GM19467 (cell line): Measurements from ENCODE around the gene FSHB.
A peak's percentile ranks its signal among the peaks of the same experiment; 100 is the strongest.
"Not testable (repeated sequence)": the region's sequence is repeated elsewhere in the genome, so short reads cannot be mapped to it uniquely, and the experiment has no call there.

Experiments
- ATAC-seq: cut with Tn5 transposase; IDR thresholded peaks from one replicate; pipeline ENCODE4 v1.9.1; 2021; ENCODE audit warnings: mild to moderate bottlenecking, moderate library complexity; ENCODE audit not compliant: unreplicated experiment

FSHB gene

DNA sequence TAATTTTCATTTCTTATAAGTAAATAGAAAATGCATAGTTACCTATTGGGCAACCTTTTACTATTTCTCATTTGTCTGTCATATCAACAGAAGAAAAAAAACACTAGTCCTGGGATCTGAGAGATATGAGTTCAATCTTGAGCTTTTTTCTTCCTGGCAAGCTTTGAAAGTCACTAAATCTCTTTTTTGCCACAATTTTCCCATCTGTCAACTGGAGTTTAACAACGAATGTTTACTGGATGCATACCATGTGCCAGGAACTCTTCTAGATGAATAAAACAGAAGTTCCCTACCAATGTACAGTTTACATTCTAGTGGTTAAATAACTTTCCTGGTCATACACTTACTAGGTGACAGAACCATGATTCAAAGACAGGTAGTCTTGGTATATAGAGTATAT lies 31.0 kb downstream of the FSHB start:
- ATAC-seq, result no peak

GRCh38 chr11:30268638-30269037 lies 37.8 kb downstream of the FSHB start:
- ATAC-seq, result not testable (repeated sequence)

DNA sequence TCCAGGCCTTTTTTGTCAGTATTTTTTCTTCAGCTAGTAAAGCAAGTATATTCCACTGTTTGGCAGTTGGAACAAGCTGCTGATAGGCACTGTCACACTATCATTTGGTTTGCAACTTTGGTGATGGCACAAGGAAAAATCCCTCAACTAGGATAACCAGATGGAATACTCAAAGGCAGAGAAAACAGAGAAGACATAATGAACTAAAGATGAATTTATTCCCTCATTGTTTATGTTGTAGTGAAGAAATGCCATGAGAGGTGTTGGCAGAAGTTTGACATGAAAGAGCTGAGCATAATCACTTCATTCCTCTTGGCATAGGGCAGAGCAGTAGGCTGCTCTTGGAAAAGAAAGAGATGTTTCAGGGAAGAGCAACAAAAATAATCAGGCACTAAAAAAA lies 39.9 kb downstream of the FSHB start:
- no peak for ATAC-seq

DNA sequence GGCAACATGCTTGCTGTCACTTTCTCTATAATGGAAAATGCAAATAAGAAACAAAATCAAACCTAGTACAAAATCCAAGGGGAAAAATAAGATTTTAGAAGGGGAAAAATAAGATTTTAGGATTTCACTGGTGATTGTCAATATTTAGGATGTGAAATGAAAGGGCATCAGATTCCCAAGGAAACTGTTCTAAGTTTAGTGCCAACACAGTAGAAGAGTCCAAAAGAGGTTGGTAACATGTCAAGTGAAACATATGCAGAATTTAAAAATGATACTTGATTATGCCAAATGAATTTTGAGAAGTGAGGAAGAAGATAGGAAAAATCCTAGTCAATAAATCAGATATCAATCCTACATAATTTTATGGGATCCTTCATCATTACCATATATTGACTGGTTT lies 46.4 kb downstream of the FSHB start:
- ATAC-seq, result no peak

- ATAC-seq, result no peak
Measured at GRCh38 chr11:30279796-30280195, 49.0 kb downstream of the FSHB start.

DNA sequence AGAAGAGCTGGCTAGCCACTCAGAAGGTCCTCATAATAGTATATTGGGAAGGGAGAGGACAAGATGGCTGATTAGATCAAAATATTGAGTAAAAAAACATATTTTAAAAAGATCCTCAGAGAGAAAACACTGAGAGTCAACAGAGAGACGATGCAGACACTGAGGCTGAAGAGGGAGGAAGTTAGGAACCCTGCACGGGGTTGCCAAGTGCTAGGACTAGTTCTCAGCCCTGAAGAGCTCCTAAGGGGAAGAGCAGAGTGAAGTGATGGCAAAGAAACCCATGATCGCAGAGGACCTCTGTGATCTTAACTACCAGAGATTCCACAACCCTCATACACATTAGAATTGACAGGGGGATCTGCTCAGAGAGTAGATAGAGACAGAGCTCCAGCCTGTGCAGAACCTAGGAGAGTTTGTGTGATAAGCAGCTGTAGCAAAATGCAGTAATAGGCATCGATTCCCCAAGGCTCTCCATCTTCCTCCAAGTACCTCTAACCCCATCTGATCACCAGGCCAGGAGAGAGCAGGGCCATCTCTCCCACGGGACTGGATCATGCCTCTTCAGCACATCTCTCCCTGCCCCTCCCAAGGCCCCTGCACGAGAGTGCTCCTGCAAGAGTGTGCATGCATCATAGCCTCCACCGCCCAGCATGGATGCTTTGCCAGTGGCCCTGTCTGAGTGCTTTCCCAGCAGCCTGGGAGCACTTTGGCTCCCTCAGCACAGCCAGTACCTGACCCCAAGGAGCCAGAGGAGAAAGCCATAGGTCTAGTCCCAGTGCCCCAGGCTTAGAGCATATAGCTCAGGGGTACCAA lies 50.9 kb downstream of the FSHB start:
- peak; percentile 12 for ATAC-seq

DNA sequence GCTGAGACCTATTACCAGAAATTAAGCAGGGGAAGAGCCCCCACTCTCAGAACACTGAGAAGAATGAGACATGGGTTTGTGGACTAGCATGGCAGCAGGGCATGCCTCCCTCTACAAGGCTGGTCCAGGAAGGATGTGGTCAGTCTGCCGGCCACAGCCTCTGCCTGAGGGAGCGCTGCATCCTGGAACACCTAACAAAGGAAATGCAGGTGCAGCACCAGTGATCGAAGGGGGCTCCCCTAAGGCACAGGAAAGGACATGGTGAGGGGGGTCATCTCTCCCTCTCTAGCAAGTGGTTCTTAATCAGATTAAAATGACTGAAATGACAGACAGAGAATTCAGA lies 51.4 kb downstream of the FSHB start:
- peak; percentile 95 for ATAC-seq
